ENCODE results near the gene SEMA3E.
A peak's percentile ranks its signal among the peaks of the same experiment; 100 is the strongest.
"Not testable (repeated sequence)": the region's sequence is repeated elsewhere in the genome, so short reads cannot be mapped to it uniquely, and the experiment has no call there.

Gene SEMA3E

GRCh38 chr7:83447681-83448080 is 201.3 kb downstream of the SEMA3E start:
- no peak for DNase-seq

DNA sequence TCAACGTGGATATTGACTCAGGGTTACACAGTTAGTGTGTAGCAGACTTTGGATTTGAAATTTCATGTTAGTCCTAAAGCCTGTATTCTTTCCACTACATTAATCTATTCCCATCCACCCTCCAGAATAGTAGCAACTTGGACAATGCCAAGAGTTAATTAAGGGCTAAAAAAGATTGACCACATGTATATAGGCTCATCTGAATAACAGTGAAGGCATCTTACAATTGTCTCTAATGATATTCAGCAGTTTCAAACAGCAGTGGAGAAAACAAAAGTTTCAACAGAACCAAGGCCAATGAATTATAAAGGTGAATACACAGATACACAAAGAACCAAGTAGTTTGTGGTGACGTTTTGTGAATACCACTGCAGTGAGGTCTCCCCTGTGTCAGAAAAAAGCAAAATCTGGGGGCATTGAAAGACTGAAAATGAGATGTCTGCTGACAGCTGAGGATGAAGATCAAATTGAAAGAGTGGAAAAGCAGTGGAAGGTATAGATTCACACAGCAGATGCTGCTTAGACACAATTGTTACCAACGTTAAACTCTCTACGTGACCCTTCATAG is 202.8 kb downstream of the SEMA3E start:
- no peak for DNase-seq

DNA sequence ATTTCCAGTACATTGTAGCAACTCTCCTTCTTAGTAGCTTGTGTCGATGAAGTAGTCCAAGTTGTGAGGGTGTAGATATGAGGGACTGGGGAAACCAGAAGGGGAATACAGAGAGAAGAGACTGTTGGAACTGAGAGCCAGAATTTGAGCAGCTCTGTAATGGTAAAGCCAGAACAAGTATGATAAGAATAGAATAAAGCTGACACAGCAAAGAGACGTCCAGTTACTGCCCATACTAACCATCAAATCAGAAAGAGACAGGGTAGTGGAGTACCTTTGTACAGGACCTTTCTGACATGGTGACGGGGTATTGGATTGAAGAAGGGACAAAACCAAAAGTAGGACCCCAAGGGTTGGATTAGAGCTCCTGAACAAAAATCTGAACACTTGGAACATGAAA is 206.0 kb downstream of the SEMA3E start:
- no peak for DNase-seq

GRCh38 chr7:83439026-83439425 is 209.9 kb downstream of the SEMA3E start:
- no peak for DNase-seq

DNA sequence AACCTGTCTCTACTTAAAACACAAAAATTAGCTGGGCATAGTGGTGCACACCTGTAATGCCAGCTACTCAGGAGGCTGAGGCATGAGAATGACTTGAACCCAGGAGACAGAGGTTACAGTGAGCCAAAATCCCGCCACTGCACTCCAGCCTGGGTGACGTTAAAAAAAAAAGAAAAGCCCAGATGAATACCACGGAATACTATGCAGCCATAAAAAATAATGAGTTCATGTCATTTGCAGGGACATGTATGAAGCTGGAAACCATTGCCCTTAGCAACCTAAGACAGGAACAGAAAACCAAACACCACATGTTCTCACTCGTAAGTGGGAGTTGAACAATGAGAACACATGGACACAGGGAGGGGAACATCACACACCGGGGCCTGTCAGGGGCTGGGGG is 218.7 kb downstream of the SEMA3E start:
- not testable (repeated sequence) for DNase-seq

- DNase-seq, result no peak
Observed at GRCh38 chr7:83429493-83429892, 219.4 kb downstream of the SEMA3E start.

- DNase-seq, result no peak
Observed at GRCh38 chr7:83427884-83428283, 221.1 kb downstream of the SEMA3E start.

DNA sequence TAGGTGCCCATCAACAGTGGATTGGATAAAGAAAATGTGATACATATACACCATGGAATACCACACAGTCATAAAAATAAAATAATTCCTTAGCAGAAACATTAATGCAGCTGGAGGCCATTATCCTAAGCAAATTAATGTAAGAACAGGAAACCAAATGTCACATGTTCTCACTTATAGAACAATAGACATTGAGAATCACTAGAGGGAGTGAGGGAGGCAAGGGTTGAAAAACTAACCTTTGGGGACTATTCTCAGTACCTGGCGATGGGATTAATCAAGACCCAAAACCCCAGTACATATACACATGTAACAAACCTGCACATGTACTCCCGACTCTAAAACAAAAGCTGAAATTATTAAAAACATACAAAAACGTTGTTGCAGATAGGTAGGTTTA is 222.6 kb downstream of the SEMA3E start:
- no peak for DNase-seq

DNA sequence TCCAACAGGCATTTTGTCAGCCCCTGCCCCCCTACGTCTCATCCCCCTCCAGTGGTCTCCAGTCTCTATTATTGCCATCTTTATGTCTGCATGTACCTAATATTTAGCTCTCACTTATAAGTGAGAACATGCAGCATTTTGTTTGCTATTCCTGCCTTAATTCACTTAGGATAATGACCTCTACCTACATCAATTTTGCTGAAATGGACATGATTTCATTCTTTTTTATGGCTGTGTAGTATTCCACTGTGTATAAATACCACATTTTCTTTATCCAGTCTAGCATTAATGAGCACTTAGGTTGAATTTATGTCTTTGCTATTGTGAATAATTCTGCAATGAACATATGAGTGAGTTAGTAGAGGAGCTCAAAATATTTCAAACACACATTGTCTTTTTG is 229.9 kb downstream of the SEMA3E start:
- DNase-seq, result no peak

GRCh38 chr7:83415840-83416239 is 233.1 kb downstream of the SEMA3E start:
- DNase-seq, result no peak

- no peak for DNase-seq
Observed at GRCh38 chr7:83414947-83415346, 234.0 kb downstream of the SEMA3E start.

- peak; percentile 4 for DNase-seq
Observed at GRCh38 chr7:83413831-83414230, 235.1 kb downstream of the SEMA3E start.

- no peak for DNase-seq
Observed at GRCh38 chr7:83413424-83413823, 235.5 kb downstream of the SEMA3E start.

DNA sequence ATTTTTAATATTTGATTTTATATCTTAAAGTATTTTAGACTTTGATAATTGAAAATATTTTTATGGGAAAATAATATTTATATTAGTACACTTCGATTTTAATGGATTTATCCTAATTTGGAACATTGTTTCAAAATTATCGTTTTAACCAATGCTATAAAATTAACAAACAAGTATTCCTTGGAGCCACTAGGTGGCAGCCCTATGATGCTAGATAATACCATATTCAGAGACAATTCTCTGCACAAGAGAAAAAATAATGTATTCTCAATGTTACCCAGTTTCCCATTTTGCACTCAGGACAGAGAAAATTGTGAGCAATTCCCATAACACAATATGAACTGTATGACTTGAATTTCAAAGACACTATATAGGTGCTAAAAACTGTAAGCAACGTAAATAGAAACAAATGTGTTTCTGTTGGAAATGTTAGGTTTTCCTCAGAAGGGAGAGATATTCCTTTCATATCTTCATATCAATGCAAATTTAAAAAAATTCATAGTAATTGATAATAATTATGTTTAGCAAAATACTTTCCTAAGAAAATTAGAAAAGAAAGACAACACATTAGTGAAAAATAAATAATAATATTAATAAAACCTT is 237.8 kb downstream of the SEMA3E start:
- DNase-seq, result no peak

GRCh38 chr7:83394776-83395175 is 254.2 kb downstream of the SEMA3E start:
- DNase-seq, result no peak

DNA sequence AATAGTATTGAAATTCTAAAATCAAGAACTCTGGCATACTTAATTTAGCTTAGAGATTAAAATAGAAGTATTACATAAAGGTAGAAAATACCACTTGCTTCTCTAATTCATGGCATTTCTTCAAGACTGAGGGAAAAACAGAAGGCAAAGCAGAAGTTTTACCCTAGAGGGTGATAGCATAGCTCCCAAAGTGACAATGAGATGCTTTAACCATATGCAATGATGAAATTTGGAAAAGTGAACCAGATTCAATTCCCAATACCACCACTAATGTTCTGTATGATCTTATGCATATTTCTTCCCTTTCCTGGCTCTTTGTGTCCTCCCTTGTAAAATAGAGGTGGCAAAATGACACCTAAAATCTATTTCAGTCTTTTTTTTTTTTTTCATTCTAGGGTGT is 260.5 kb downstream of the SEMA3E start:
- no peak for DNase-seq

- DNase-seq, result no peak
Observed at GRCh38 chr7:83366629-83367028, 282.3 kb downstream of the SEMA3E start.

GRCh38 chr7:83365746-83366145 is 283.2 kb downstream of the SEMA3E start:
- no peak for DNase-seq

GRCh38 chr7:83362871-83363550 is 285.9 kb downstream of the SEMA3E start:
- no peak for DNase-seq

DNA sequence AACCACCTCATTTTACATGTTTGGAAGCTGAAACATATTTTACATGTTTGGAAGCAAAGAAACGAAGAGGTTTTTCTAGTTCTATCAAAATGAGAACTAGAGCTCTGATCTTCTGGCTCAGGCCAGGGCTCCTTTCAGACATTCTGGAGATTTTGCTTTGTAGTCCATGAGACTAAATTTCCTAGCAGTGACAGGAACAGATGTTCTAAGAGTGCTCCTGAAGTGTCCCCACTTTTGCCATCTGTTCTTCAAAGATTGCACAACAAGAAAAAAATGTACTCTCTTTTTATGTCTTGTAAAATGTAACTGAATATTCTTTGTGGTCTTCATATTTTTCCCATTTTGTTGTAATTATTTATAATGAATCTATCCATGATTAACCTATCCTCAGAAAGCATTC is 289.8 kb downstream of the SEMA3E start:
- DNase-seq, result no peak

- DNase-seq, result no peak
Observed at GRCh38 chr7:83355143-83355542, 293.8 kb downstream of the SEMA3E start.

- no peak for DNase-seq
Observed at GRCh38 chr7:83347945-83348444, 300.9 kb downstream of the SEMA3E start.

DNA sequence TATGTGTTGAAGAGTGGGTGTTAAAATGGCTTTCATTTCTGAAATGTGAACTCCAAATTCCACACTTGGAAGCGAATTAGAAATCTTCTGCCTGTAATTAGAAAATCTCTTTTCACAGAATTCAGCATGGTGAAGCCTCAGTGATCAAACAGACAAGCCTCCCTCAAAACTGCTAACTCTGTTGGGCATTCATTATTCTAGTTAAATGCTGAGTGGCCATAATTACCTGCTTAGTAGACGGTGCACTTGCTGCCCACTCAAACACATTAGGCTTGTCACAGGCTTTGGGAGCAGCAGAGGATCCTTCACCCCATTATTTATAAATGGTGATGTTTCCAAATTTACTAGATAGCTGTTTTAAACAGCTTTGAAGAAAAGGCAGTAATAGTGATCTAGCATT is 309.0 kb downstream of the SEMA3E start:
- DNase-seq, result no peak

GRCh38 chr7:83338277-83338950 is 310.5 kb downstream of the SEMA3E start:
- no peak for DNase-seq

Data from NCI-H1436 treated with DMSO at 0.1 percent for 48 hours (cell line).